Tibial nerve (tissue), 4 donors: ENCODE measurements around the gene MTG2. TPM values are rescaled to one million over a fixed set of nuclear protein-coding genes. Genes with fewer than 3 reads are reported as not detected.

ENCODE experiments used
- DNase-seq, 2 donors: peaks; one replicate each; pipeline ENCODE4 v3.0.0-alpha.2; 2019; ENCODE audit warnings: low spot score in 2 of 2
- H3K27ac ChIP-seq, 4 donors: fragments of 200-600 bp; sonication (generic) in 3 of 4; one replicate each; pipeline ENCODE4 v1.5.1; 2017 to 2019; ENCODE audit warnings: mild to moderate bottlenecking in 1 of 4
- H3K27me3 ChIP-seq, 2 donors: fragments of 200-600 bp; sonication (generic) in 1 of 2; one replicate each; pipeline versions ENCODE4 v1.5.1 to v1.6.0; 2017 to 2019
- H3K36me3 ChIP-seq, 3 donors: fragments of 200-600 bp; sonication (generic); one replicate each; pipeline ENCODE4 v1.5.1; 2018 to 2019
- H3K4me1 ChIP-seq, 4 donors: fragments of 200-600 bp; sonication (generic) in 3 of 4; one replicate each; pipeline ENCODE4 v1.5.1; 2017 to 2019
- H3K4me3 ChIP-seq, 4 donors: fragments of 200-600 bp; sonication (generic) in 3 of 4; one replicate each; pipeline ENCODE4 v1.5.1; 2017 to 2019; ENCODE audit warnings: mild to moderate bottlenecking in 1 of 4, moderate library complexity in 1 of 4
- H3K9me3 ChIP-seq, 4 donors: fragments of 200-600 bp; sonication (generic) in 3 of 4; one replicate each; pipeline ENCODE4 v1.5.1; 2017 to 2019
- CTCF ChIP-seq, 5 experiments: fragments of 200-600 bp in 3 of 5; fragments of 450-650 bp in 2 of 5; sonication (generic) in 3 of 5; IDR thresholded peaks; one replicate each; pipeline ENCODE4 v1.5.1; 2016 to 2019; ENCODE audit warnings: antibody characterized with exemption in 5 of 5, mild to moderate bottlenecking in 3 of 5, moderate library complexity in 2 of 5
- EP300 ChIP-seq, 2 donors: sonication (generic); formaldehyde crosslinking; IDR thresholded peaks; one replicate each; pipeline ENCODE4 v1.6.1; 2017; ENCODE audit warnings: antibody characterized with exemption in 2 of 2, mild to moderate bottlenecking in 1 of 2
- POLR2A ChIP-seq, 2 donors: fragments of 450-650 bp; IDR thresholded peaks; one replicate each; pipeline ENCODE4 v1.6.1; 2017; ENCODE audit warnings: antibody characterized with exemption in 2 of 2, mild to moderate bottlenecking in 2 of 2, moderate library complexity in 2 of 2
- WGBS, 2 donors: methylation state at CpG; one replicate each; pipeline ENCODE4 v1.1.5; 2018; 5-methylcytosine and 5-hydroxymethylcytosine counted together
- total RNA-seq, 4 donors: library from RNA; depleted of rRNA; stranded (reverse); fragments of >200 nt; gene quantifications; one replicate each; pipeline ENCODE4 v1.1.0, GENCODE V29; 2016

The MTG2 gene
- total RNA-seq, 4 donors from 2014 or later = 24.7 to 46.9 (median 41.6) TPM

GRCh38 chr20:62232770-62233645 is 50.2 kb downstream of the MTG2 start:
- H3K4me1 ChIP-seq = peaks cover 0 to 9% (median 0%) of the 10 kb centered on the region in 4 donors
- no peak overlapping the region for H3K27ac ChIP-seq
- no peaks in the 10 kb centered on the region for H3K36me3 ChIP-seq
- peaks cover 0 to 40% of the 10 kb centered on the region in 2 donors for H3K27me3 ChIP-seq
- H3K9me3 ChIP-seq = no peaks in the 10 kb centered on the region
- 70 to 73% methylated on average over 16 to 18 of the region's 18 CpGs for WGBS, 2 donors
- no peak for TF ChIP-seq CTCF (IDR thresholded peaks at IDR 0.05)
- TF ChIP-seq EP300 (IDR thresholded peaks at IDR 0.05) = no peak
- no peak for TF ChIP-seq POLR2A (IDR thresholded peaks at IDR 0.05)
- DNase-seq = no peak
- no peak overlapping the region for H3K4me3 ChIP-seq

DNA sequence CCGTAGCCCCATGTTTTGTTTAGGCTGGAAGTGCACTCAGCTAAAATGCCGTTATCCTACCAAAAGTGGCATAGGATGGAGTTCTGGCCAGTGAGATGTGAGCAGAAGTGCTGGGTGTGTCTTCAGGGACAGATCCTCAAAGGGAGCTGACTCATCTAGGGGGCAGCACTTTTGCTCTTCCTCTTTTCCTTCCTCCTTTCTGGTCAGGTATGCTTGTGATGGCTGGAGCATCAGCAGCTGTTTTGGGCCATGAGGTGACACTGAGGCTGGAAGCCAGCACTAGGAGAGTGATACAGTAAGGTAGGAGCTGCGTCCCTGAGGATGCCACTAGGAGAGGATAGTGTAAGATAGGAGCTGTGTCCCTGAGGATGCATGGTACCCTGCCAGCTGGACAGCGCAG is 50.9 kb downstream of the MTG2 start:
- 91 to 95% methylated on average over 4 of the region's 4 CpGs for WGBS, 2 donors
- TF ChIP-seq EP300 (IDR thresholded peaks at IDR 0.05) (no peak), CTCF (IDR thresholded peaks at IDR 0.05) (no peak)

DNA sequence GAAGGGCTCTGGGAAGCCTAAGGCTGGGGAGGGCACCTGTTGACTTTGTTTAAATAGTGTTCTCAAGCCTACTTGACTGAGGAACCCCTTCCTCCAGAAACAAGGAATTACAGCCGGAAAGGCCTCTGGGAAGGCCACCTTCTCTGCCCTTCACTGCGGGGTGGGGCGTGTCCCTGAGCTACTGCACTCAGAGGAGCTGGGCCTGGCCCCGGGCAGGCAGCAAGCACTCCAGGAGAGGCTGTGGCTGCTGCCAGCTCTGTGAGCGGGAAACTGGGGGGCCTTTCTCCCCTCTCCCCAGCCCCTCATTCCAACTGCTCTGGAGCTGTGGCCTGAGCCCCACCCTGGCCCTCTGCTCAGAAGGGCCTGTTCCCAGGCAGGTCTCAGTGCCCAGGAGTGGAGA is 51.5 kb downstream of the MTG2 start:
- WGBS, 2 donors = 69 to 70% methylated on average over 5 of the region's 5 CpGs
- H3K27ac ChIP-seq = no peak overlapping the region
- H3K4me1 ChIP-seq = peaks cover 0 to 15% (median 5%) of the 10 kb centered on the region in 4 donors
- no peak overlapping the region for H3K4me3 ChIP-seq
- peaks cover 0 to 31% of the 10 kb centered on the region in 2 donors for H3K27me3 ChIP-seq
- H3K36me3 ChIP-seq = no peaks in the 10 kb centered on the region
- TF ChIP-seq POLR2A (IDR thresholded peaks at IDR 0.05) (no peak), CTCF (IDR thresholded peaks at IDR 0.05) (no peak), EP300 (IDR thresholded peaks at IDR 0.05) (no peak)
- H3K9me3 ChIP-seq = no peaks in the 10 kb centered on the region
- DNase-seq = no peak

More for the DNA sequence above, 50.9 kb downstream of the MTG2 start:
- H3K9me3 ChIP-seq = no peaks in the 10 kb centered on the region
- no peak overlapping the region for H3K4me3 ChIP-seq
- DNase-seq = no peak
- H3K4me1 ChIP-seq = peaks cover 0 to 9% (median 0%) of the 10 kb centered on the region in 4 donors
- no peak overlapping the region for H3K27ac ChIP-seq
- H3K27me3 ChIP-seq = peaks cover 0 to 35% of the 10 kb centered on the region in 2 donors
- no peaks in the 10 kb centered on the region for H3K36me3 ChIP-seq

DNA sequence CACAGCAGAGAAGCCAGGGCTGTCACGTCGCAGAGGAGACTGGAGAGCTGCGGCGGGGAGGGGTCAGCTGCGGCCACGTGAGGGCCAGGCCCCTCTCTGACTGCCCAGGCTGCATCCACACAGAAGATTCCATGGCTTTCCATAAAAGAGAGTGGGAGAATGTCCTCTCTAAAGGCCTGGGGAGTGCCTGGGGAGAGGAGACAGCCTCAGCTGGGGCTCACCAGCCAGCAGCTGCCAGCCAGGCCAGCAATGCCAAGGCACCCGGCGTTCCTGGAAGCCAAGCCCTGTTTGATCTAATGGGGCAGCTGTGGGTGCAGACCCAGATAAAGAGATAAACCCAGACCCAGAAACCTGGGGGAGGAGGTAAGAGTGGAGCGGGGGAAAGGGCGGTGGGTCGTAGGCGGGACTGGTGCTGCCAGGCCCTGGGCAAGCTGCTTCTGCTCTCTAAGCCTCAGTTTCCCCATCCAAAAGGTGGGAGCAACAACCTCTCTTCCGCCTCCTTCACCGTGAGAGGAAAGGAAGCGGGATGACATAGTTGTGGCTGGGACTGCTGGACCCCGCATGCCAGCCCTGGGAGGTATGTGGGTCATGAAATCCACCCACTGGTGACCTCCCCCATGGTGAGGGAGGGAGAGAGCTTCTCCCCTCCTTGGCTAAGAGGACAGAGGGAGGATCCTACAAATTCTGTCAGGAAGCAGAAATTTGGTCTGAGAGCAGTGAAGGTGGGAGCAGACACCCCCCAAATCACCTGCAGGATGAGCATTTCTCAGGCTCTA is 52.4 kb downstream of the MTG2 start:
- Histone ChIP-seq H3K4me1 (peaks cover 0 to 23% (median 12%) of the 10 kb centered on the region in 4 donors), H3K27me3 (peaks cover 0 to 28% of the 10 kb centered on the region in 2 donors), H3K9me3 (no peaks in the 10 kb centered on the region), H3K27ac (no peak overlapping the region), H3K36me3 (no peaks in the 10 kb centered on the region), H3K4me3 (no peak overlapping the region)
- 63 to 73% methylated on average over 12 to 16 of the region's 16 CpGs for WGBS, 2 donors
- TF ChIP-seq CTCF (IDR thresholded peaks at IDR 0.05) (no peak), POLR2A (IDR thresholded peaks at IDR 0.05) (no peak), EP300 (IDR thresholded peaks at IDR 0.05) (no peak)
- no peak for DNase-seq

- WGBS, 2 donors = 84 to 92% methylated on average over 7 to 9 of the region's 9 CpGs
- TF ChIP-seq CTCF (IDR thresholded peaks at IDR 0.05) (no peak), EP300 (IDR thresholded peaks at IDR 0.05) (no peak), POLR2A (IDR thresholded peaks at IDR 0.05) (no peak)
- Histone ChIP-seq H3K27me3 (peaks cover 0 to 22% of the 10 kb centered on the region in 2 donors), H3K4me3 (no peak overlapping the region), H3K27ac (no peak overlapping the region), H3K36me3 (peaks cover 0 to 1% (median 0%) of the 10 kb centered on the region in 3 donors), H3K4me1 (peaks cover 0 to 29% (median 12%) of the 10 kb centered on the region in 4 donors), H3K9me3 (no peaks in the 10 kb centered on the region)
- DNase-seq = no peak
Observed at GRCh38 chr20:62235777-62236157, 52.9 kb downstream of the MTG2 start.
